ENCODE measurements around the gene PRKCE. TPM values are rescaled to one million over a fixed set of nuclear protein-coding genes. Genes with fewer than 3 reads are reported as not detected.

Gene PRKCE
- total and polyA plus RNA-seq, 2 donors (not counting 1 experiment from before 2014, with no cell fraction given): 23.6 to 271 TPM

DNA sequence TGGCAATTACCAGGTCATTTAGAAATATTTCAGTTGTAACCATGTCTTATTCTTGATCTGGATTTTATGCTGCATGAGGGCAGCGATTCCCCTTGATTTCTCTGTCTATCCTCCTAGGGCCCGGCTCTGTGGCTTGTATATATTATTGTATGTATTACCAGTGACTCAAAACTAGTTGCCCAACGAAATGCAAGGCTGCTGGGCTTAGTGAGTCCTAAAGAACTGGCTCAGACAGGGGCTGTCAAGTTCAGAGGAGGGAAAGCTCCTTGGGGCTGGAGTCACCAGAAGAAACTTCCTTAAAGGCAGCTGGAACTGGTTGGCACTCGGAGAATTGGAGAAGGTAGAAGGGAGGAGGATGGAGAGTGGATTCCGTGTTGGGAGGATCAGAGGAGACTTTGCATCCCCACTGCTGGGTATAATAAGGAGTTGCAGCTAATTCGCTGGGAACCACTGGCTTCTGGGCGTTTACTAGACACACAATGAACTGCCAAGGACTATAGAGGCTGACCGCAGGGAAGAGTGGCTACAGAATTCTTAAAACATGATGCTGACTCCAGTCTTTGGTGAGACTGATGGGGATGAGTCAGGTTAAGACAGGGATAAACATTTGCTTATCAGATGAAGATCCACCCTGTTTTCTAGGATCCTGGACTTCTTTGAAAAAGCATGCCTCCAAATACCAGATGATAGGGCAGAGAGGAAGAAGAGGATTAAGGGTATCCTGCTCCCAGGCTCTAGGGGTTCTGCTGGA lies 104.3 kb downstream of the PRKCE start:
- TF ChIP-seq, protein P1, sequence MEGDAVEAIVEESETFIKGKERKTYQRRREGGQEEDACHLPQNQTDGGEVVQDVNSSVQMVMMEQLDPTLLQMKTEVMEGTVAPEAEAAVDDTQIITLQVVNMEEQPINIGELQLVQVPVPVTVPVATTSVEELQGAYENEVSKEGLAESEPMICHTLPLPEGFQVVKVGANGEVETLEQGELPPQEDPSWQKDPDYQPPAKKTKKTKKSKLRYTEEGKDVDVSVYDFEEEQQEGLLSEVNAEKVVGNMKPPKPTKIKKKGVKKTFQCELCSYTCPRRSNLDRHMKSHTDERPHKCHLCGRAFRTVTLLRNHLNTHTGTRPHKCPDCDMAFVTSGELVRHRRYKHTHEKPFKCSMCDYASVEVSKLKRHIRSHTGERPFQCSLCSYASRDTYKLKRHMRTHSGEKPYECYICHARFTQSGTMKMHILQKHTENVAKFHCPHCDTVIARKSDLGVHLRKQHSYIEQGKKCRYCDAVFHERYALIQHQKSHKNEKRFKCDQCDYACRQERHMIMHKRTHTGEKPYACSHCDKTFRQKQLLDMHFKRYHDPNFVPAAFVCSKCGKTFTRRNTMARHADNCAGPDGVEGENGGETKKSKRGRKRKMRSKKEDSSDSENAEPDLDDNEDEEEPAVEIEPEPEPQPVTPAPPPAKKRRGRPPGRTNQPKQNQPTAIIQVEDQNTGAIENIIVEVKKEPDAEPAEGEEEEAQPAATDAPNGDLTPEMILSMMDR (IDR thresholded peaks at IDR 0.05): no peak
- no peak for TF ChIP-seq EZH2 (IDR thresholded peaks at IDR 0.05; ENCODE audit: borderline replicate concordance, insufficient read depth, low read depth, low read length, poor library complexity, severe bottlenecking)
- Histone ChIP-seq H3K4me2 (replicated peaks; ENCODE audit: low read depth, low read length, poor library complexity, severe bottlenecking) (no peak overlapping the region), H3K27ac (ENCODE audit: low read length in 2 of 2) (no peak overlapping the region), H3K4me1 (ENCODE audit: control insufficient read depth in 2 of 2, insufficient read depth in 2 of 2, low read length in 2 of 2) (no peaks in the 10 kb centered on the region), H2AFZ (ENCODE audit: insufficient read depth, low read depth, low read length, poor library complexity, severe bottlenecking) (no peak overlapping the region), H3K9ac (ENCODE audit: low read length) (no peak overlapping the region), H3K36me3 (replicated peaks in 1 of 2; ENCODE audit: control extremely low read depth in 1 of 2, control insufficient read depth in 1 of 2, extremely low read depth in 1 of 2, insufficient read depth in 2 of 2, low read length in 1 of 2) (no peaks in the 10 kb centered on the region), H4K20me1 (ENCODE audit: control insufficient read depth, insufficient read depth, low read length, poor library complexity, severe bottlenecking) (peaks cover 83% of the 10 kb centered on the region), H3K4me3 (ENCODE audit: control extremely low read depth in 1 of 5, extremely low read depth in 1 of 5, insufficient read depth in 1 of 5, low read depth in 2 of 5, low read length in 4 of 5) (no peak overlapping the region), H3K9me3 (ENCODE audit: control extremely low read depth in 1 of 3, control insufficient read depth in 2 of 3, insufficient read depth in 1 of 3, low read length in 2 of 3) (no peaks in the 10 kb centered on the region), H3K79me2 (ENCODE audit: control insufficient read depth, insufficient read depth, low read length) (peaks cover 92% of the 10 kb centered on the region), H3K27me3 (replicated peaks in 1 of 4; ENCODE audit: control extremely low read depth in 1 of 4, control insufficient read depth in 3 of 4, insufficient read depth in 4 of 4, low read length in 3 of 4) (no peaks in the 10 kb centered on the region)
- CTCF ChIA-PET: interaction anchor here (0.9 to 1.4 kb wide), 2 partner anchors 23 to 110 kb away, joined by 3 read pairs; no protein-coding TSS in a partner anchor
- ATAC-seq (ENCODE audit: low read depth) (no peak), DNase-seq (no peak)
- intact Hi-C loops (cut with micrococcal nuclease): no loop called here
- no peaks in the 10 kb centered on the region for H3K27me3 Mint-ChIP-seq
- H3K4me3 Mint-ChIP-seq: no peak overlapping the region
- no peak overlapping the region for H3K27ac Mint-ChIP-seq
- H3K4me1 Mint-ChIP-seq: peaks cover 48% of the 10 kb centered on the region
- POLR2A ChIA-PET: no interaction called here
- 100% methylated on average over 4 of the region's 8 CpGs for WGBS (ENCODE audit: insufficient coverage)
- H3K9me3 Mint-ChIP-seq (ENCODE audit: insufficient read depth): no peaks in the 10 kb centered on the region

DNA sequence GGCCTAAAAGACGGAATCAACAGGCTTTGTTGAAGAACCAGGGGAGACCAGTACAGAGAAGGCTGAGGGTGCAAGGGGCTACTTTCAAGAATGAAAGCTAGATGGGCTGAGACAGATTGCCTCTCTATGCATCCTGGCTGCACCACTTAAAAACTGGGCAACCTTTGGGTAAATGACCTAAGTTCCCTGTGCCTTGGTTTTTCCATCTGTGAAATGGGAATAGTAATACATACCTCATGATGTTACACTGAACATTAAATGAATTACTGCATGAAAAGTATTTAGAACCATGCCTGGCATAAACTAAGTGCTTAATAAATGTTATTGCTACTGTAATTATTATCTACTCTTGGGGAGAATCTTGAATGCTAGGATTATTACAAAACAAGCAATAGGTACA lies 106.5 kb downstream of the PRKCE start:
- peaks cover 49% of the 10 kb centered on the region for H3K4me1 Mint-ChIP-seq
- Histone ChIP-seq H3K27ac (ENCODE audit: low read length in 2 of 2) (no peak overlapping the region), H3K4me2 (replicated peaks; ENCODE audit: low read depth, low read length, poor library complexity, severe bottlenecking) (no peak overlapping the region), H4K20me1 (ENCODE audit: control insufficient read depth, insufficient read depth, low read length, poor library complexity, severe bottlenecking) (peaks cover 84% of the 10 kb centered on the region), H2AFZ (ENCODE audit: insufficient read depth, low read depth, low read length, poor library complexity, severe bottlenecking) (no peak overlapping the region), H3K9me3 (ENCODE audit: control extremely low read depth in 1 of 3, control insufficient read depth in 2 of 3, insufficient read depth in 1 of 3, low read length in 2 of 3) (no peaks in the 10 kb centered on the region), H3K4me1 (ENCODE audit: control insufficient read depth in 2 of 2, insufficient read depth in 2 of 2, low read length in 2 of 2) (no peaks in the 10 kb centered on the region), H3K36me3 (replicated peaks in 1 of 2; ENCODE audit: control extremely low read depth in 1 of 2, control insufficient read depth in 1 of 2, extremely low read depth in 1 of 2, insufficient read depth in 2 of 2, low read length in 1 of 2) (no peaks in the 10 kb centered on the region), H3K27me3 (replicated peaks in 1 of 4; ENCODE audit: control extremely low read depth in 1 of 4, control insufficient read depth in 3 of 4, insufficient read depth in 4 of 4, low read length in 3 of 4) (no peaks in the 10 kb centered on the region), H3K9ac (ENCODE audit: low read length) (no peak overlapping the region), H3K4me3 (ENCODE audit: control extremely low read depth in 1 of 5, extremely low read depth in 1 of 5, insufficient read depth in 1 of 5, low read depth in 2 of 5, low read length in 4 of 5) (no peak overlapping the region), H3K79me2 (ENCODE audit: control insufficient read depth, insufficient read depth, low read length) (peaks cover 96% of the 10 kb centered on the region)
- H3K27ac Mint-ChIP-seq: no peak overlapping the region
- ATAC-seq (ENCODE audit: low read depth): no peak
- no peak for TF ChIP-seq EZH2 (IDR thresholded peaks at IDR 0.05; ENCODE audit: borderline replicate concordance, insufficient read depth, low read depth, low read length, poor library complexity, severe bottlenecking)
- TF ChIP-seq, protein P1 (IDR thresholded peaks at IDR 0.05): no peak
- no peaks in the 10 kb centered on the region for H3K27me3 Mint-ChIP-seq
- no peaks in the 10 kb centered on the region for H3K9me3 Mint-ChIP-seq (ENCODE audit: insufficient read depth)
- CTCF ChIA-PET: interaction anchor here (0.9 kb wide), 2 partner anchors 9 to 105 kb away, joined by 3 read pairs; no protein-coding TSS in a partner anchor
- POLR2A ChIA-PET: no interaction called here
- no peak overlapping the region for H3K4me3 Mint-ChIP-seq
- no peak for DNase-seq
- intact Hi-C loops (cut with micrococcal nuclease): no loop called here
- WGBS (ENCODE audit: insufficient coverage): 92% methylated on average over 1 of the region's 1 CpG
